Hematopoietic multipotent progenitor cell treated with erythropoietin and hydrocortisone succinate and interleukin-3 and kit ligand, for 17 days (in vitro differentiated cells): ENCODE results near the gene DDX1.

Source experiments
- DNase-seq: peaks from one replicate; pipeline ENCODE4 v3.0.0-alpha.2; 2015; ENCODE audit warnings: low spot score

The DDX1 gene

GRCh38 chr2:15646661-15647060 is 55.0 kb downstream of the DDX1 start:
- DNase-seq: no peak

- DNase-seq: no peak
Measured at GRCh38 chr2:15647622-15648590, 56.2 kb downstream of the DDX1 start.

DNA sequence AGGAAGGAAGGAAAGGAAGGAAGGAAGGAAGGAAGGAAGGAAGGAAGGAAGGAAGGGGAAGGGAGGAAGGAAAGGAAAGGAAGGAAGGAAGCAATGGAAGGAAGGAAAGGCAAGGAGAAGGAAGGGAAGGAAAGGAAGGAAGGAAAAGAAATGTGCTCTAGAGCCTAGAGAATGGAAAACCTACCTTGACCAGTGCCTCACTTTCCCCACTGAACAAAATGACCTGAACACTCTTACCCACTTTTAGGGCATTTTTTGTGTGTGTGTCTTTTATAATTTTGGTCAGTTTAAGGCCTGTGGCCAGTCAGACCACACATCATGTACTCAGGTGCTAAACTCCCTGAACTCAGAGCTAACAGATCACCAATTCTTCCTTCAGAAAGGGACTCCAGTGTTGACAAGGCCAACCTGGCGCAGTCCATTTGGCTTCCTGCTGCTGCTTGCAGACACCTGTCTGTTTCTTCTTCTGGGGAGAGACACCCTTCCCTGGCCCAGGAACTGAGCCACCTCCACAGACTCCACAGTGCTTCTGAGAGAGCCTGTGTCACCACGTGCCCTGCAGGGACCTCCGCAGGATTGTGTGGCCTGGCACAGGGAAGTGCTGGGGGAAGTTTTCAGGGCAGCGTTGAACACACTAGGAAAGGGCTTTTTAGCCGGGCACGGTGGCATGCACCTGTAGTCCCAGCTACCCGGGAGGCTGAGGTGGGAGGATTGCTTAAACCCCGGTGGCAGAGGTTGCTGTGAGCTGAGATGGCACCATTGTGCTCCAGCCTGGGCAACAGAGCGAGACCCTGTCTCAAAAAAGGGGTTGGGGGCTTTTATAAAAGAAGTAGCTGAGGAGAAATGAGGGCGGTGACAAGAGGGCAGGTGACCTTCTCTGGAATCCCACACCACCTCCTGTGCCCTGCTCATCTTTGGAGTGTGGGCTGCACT is 57.2 kb downstream of the DDX1 start:
- no peak for DNase-seq

DNA sequence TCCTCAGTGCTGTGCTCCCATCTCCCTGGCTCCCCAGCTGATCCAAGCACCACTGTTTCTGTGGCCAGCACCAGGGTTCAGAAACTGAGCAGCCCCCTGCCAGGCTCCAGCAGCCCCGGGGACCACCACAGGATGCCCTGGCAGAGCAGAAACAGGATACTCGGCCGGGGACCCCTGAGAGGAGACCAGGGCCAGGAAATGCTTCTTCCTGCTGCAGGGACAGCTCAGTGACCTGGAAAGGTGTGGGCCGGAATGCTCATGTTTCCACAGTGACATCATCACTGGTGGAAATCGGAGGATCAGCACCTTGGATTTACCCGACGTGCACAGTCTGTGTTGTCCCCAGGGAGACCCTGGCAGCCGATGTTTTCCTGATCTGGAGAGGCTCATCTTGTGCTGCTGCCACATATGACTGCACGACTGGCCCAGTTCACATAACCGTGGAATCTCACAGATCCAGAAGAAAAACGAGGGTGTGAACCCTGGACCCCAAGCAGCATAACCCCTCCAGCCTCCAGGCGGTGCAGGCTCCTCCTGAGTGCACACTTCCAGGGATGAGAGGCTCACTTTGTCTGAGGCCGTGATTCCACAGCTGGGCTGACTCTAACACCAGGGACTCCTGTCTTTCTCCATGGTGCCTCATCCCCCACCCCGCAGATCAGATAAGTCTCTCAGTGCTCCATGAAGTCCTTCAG is 58.0 kb downstream of the DDX1 start:
- no peak for DNase-seq

DNA sequence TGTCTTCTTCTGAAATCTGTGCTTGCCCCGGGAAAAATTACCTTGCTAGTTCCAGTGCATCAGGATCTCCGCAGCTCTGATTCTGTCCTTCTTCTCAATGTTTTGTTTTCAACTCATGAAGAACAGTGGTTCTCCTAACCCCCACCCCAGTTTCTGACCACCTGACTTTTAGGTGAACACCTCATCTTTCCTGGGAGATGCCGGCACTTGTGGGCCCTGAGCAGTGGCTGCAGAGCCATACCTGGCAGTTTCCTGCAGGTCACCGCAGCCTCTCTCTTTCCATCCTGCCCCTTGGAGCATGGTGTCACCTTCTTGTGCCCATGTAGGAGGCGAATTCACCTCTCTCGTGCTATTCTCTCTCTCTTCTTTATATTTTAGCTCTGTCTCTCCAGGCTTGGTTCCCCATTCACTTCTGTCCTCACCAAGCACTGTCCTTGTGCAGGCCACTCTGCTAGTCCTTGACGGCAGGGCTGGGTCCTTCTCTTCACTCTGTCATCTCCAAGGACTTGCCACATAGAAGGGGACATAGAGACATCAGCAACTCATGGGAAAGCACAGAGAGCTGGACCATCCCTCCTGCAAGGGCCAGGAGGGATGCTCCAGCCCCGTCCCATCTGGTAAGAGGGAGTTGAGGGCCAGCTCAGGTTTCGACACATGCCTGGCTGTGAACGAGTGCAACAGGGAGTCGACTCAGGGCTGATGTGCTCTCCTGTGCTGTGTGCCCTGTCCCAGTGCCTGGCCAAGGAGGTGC is 59.1 kb downstream of the DDX1 start:
- no peak for DNase-seq

GRCh38 chr2:15651367-15651727 is 59.7 kb downstream of the DDX1 start:
- DNase-seq: no peak

GRCh38 chr2:15652252-15652651 is 60.6 kb downstream of the DDX1 start:
- no peak for DNase-seq

DNA sequence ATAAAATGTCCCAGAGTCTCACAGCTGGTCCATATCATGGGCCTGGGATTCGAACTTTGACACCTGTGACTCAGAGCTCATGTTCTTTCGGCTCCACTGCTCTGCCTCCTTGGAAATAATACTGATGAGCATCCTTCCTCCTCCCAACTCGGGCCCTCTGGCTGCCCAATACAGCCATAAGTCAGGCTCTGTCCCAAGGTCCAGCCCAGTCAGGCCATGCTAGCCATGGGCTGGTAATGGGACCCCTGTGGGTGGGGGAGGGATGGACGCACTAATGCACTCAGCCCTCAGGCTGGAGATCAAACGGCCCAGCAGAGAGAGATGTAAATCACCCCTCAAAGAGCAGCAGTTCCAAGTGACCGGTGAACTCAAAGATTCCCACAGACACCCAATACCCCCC is 61.1 kb downstream of the DDX1 start:
- no peak for DNase-seq

DNA sequence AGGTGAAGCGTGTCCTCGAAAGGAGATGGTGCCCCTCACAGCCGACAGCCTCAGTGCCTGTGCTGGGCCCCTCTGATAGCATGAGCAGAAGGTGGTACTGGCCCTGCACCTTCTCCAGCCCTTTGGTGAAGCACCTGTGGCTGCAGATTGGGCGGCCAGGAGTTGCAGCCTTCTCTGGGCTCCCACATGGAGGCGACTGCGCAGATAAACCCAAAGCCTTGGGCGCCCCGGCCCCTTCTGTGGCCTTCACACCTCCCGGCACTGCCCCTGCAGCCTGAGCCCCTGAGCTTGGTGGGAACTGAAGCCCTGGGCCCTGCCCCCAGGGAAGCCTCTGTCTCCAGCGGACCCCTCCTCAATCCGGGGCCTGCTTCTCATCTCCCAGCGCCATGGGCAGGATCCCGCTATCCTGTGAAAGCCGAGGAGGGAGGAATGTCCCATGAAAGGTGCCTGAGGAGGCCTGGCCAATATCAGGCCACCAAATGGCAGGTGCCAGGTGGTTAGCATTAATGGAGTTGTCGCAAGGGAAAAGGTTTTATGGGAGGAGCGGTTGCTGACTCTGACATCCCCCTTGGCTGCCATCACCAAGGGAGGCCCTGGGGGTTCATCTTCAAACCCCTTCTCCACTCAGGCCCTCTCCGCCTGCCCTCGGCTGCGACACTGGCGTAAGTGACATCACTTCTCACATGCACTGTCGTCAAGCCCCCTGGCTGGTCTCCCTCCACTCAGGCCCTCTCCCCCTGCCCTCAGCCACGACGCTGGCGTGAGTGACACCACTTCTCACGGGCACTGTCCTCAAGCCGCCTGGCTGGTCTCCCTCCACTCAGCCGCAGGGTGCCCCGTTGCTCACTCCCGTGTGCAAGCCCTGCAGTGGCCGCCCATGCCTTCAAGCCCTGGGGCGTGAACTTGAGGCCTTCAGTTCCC is 62.4 kb downstream of the DDX1 start:
- DNase-seq: no peak

DNA sequence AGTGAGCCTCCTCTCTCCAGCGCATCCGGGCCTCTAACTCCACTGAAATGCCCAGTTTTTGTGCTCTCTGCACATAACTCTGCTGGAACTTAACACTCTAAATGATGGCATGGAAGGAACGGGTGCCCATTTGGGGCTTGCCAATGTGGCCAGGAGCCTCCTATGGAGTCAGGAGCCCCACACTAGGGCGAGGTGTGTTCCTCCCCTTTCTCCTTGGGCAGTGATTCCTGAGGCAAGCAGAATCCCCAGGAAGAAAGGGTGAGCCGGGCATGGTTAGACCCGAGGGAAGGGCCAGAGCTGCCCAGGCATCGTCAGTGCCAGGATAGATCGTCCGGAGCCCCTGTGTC is 63.0 kb downstream of the DDX1 start:
- DNase-seq: no peak

GRCh38 chr2:15655123-15655887 is 63.6 kb downstream of the DDX1 start:
- DNase-seq: no peak

DNA sequence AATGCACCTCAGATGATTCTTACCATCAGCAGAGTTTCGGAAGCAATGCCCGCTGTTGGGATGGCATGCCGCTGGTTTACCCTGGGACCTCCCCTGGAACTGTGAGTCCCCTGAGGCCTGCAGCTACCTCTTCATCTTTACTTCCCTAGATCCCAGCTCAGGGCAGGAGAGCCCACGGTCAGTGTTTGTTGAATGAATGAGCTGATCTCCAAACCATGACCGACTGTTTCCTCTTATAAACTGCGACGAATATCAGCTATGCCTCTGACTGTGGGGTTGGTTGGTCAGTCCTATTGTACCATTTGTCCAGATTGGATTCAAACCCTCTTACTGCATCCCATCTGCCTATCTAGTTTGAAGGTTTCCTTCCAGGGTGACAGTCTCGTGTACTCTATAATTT is 64.4 kb downstream of the DDX1 start:
- DNase-seq: no peak

- no peak for DNase-seq
Measured at GRCh38 chr2:15657759-15658158, 66.1 kb downstream of the DDX1 start.

- no peak for DNase-seq
Measured at GRCh38 chr2:15658911-15659310, 67.2 kb downstream of the DDX1 start.

DNA sequence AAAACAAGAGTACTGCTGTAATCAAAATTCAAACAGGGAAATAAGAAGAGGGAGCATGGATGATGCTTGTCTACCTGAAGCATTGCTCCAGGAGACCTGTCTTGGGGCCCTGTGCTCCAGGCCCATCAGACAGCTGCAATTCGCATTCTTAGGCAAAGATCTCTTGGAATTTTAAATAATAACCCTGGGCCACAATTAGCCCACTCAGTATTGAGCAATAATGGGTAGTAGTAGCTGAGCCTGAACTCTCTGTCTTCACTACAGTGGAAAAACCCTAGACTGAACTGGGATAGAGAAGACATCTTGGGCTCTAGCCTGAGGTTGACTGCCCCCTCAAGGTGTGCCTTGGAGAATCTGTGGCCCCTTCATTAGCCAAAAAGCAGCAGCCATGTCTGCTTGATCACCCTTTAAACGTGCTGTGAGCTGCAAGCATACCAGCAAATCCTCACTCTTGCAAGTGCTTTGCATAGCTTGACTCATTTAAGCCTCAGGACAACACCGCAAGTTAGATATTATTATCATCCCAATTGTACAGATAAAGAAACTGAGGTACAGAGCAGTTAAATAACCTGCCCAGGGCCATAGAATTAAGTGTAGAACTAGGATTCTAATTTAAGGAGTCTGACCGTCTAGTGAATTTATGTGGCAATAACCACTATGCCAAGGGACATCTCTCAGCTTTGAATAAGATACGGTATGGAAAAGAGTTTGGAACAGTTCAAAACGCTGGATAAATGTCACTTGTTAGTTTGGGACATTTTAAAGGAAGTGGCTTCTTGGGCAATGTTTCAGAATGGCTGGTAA is 69.0 kb downstream of the DDX1 start:
- no peak for DNase-seq

- DNase-seq: no peak
Measured at GRCh38 chr2:15661295-15661569, 69.6 kb downstream of the DDX1 start.

DNA sequence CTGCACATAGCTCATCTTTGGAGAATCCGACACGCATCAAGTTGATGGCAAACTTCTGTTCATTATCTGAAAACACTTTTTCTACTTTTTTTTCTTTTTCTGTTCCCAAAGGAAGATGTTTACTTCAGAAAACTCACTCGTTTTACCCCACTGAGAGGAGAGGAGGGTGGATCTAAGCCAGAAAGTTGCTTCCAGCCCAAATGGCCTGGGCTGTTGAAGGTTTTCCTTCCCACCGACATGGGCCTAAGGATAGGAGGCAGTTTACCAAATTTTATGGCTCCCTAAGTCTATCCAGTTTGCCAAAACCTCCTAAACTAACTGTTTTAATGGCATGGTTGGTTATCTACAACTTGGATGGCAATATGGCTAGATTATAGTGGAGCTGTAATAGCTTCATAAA is 70.4 kb downstream of the DDX1 start:
- no peak for DNase-seq

GRCh38 chr2:15662579-15662978 is 70.9 kb downstream of the DDX1 start:
- no peak for DNase-seq

DNA sequence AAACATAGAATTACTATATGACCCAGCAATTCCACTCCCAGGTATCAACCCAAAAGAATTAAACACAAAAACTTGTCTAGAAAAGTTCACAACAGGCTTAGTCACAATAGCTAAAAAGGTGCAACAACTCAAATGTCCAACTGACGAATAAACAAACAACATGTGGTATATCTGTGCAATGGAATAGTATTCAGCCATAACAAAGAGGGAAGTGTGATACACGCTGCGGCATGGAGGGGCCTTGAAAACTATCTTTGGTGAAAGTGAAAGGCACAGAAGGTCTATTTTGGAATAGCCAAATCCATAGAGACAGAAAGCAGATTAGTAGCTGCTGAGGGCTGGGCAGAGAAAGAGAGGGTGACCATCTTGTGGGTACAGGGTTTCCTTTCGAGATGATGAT is 72.1 kb downstream of the DDX1 start:
- DNase-seq: no peak
